SK-N-SH (cell line): ENCODE results near the gene SH2D5. TPM values are rescaled to one million over a fixed set of nuclear protein-coding genes. Genes with fewer than 3 reads are reported as not detected.

Experiments used
- CTCF ChIA-PET: fragments of 300-600, 350-600 bp; formaldehyde crosslinking; extraction: SDS; loops from one replicate; lab custom pipeline; 2021; lab: Yijun Ruan, JAX
- POLR2A ChIA-PET: fragments of 350-600 bp; sonication (Branson Sonifier 250); formaldehyde crosslinking; extraction: SDS; loops from one replicate; lab custom pipeline; 2020; ENCODE audit warnings: antibody characterized with exemption, inconsistent platforms; lab: Yijun Ruan, JAX
- DNase-seq: peaks from one replicate; pipeline ENCODE4 v3.0.0; 2012
- H2AFZ ChIP-seq: fragments of 200-600 bp; sonication (generic); 2 replicates; pipeline ENCODE4 v1.8.1; 2016; ENCODE audit warnings: antibody characterized with exemption, mild to moderate bottlenecking, low read depth
- H3F3A ChIP-seq: fragments of 200-600 bp; sonication (generic); replicated peaks from 2 replicates; pipeline ENCODE3; 2016; ENCODE audit warnings: antibody characterized with exemption, mild to moderate bottlenecking; ENCODE audit not compliant: insufficient read depth
- H3K27ac ChIP-seq, 2 experiments: fragments of 200-500 bp in 1 of 2; fragments of 200-600 bp in 1 of 2; sonication (Bioruptor generic) in 1 of 2; sonication (generic), shearing (Covaris generic) in 1 of 2; 2 replicates each; pipeline versions ENCODE4 v1.5.1 to v1.6.1; 2014 to 2016; ENCODE audit warnings: low read depth in 2 of 2, inconsistent platforms in 1 of 2, low read length in 1 of 2, mild to moderate bottlenecking in 1 of 2, mixed read lengths in 1 of 2
- H3K27me3 ChIP-seq: fragments of 200-600 bp; sonication (generic), shearing (Covaris generic); 2 replicates; pipeline ENCODE4 v1.6.1; 2016; ENCODE audit warnings: mixed run types; ENCODE audit not compliant: insufficient read depth
- H3K36me3 ChIP-seq, 2 experiments: fragments of 200-500 bp in 1 of 2; fragments of 200-600 bp in 1 of 2; sonication (Bioruptor generic) in 1 of 2; sonication (generic) in 1 of 2; replicated peaks in 1 of 2; 2 replicates each; pipeline versions ENCODE3 to v1.5.1; 2014 to 2016; ENCODE audit warnings: low read length in 1 of 2, mild to moderate bottlenecking in 1 of 2; ENCODE audit not compliant: insufficient read depth in 2 of 2, control insufficient read depth in 1 of 2
- H3K4me1 ChIP-seq, 2 experiments: fragments of 200-500 bp in 1 of 2; fragments of 200-600 bp in 1 of 2; sonication (Bioruptor generic) in 1 of 2; sonication (generic), shearing (Covaris generic) in 1 of 2; 2 replicates each; pipeline versions ENCODE4 v1.5.1 to v1.6.1; 2014 to 2016; ENCODE audit warnings: low read depth in 1 of 2, low read length in 1 of 2, mixed run types in 1 of 2; ENCODE audit not compliant: insufficient read depth in 2 of 2, control insufficient read depth in 1 of 2
- H3K4me2 ChIP-seq: fragments of 200-600 bp; sonication (generic), shearing (Covaris generic); 2 replicates; pipeline ENCODE4 v1.6.1; 2017; ENCODE audit warnings: mixed run types
- H3K4me3 ChIP-seq, 2 experiments: fragments of 200-500 bp in 1 of 2; fragments of 200-600 bp in 1 of 2; sonication (Bioruptor generic) in 1 of 2; sonication (generic), shearing (Covaris generic) in 1 of 2; 2 replicates each; pipeline versions ENCODE4 v1.5.1 to v1.8.1; 2014 to 2016; ENCODE audit warnings: low read depth in 2 of 2, inconsistent platforms in 1 of 2, low read length in 1 of 2, mild to moderate bottlenecking in 1 of 2, mixed read lengths in 1 of 2, moderate library complexity in 1 of 2
- H3K79me2 ChIP-seq: fragments of 200-600 bp; sonication (generic); 2 replicates; pipeline ENCODE4 v1.8.1; 2017; ENCODE audit warnings: mild to moderate bottlenecking; ENCODE audit not compliant: insufficient read depth
- H3K9ac ChIP-seq: fragments of 200-600 bp; sonication (generic); 2 replicates; pipeline ENCODE4 v1.6.1; 2017; ENCODE audit warnings: mixed run types
- H3K9me2 ChIP-seq: fragments of 200-600 bp; sonication (generic); 2 replicates; pipeline ENCODE4 v1.6.1; 2017; ENCODE audit warnings: mixed run types
- H3K9me3 ChIP-seq: fragments of 200-600 bp; sonication (generic); 2 replicates; pipeline ENCODE4 v1.6.1; 2017; ENCODE audit warnings: mixed run types, mild to moderate bottlenecking, moderate library complexity
- H4K20me1 ChIP-seq: fragments of 200-600 bp; sonication (generic); 2 replicates; pipeline ENCODE4 v1.6.1; 2017; ENCODE audit warnings: mild to moderate bottlenecking, mixed run types; ENCODE audit not compliant: insufficient read depth
- EZH2phosphoT487 ChIP-seq: fragments of 200-600 bp; sonication (generic); IDR thresholded peaks from 2 replicates; pipeline ENCODE4 v1.6.1; 2017; ENCODE audit warnings: low read depth, mixed run types, mild to moderate bottlenecking, antibody characterized with exemption, moderate library complexity, borderline replicate concordance
- FOSL2 ChIP-seq: IDR thresholded peaks from 2 replicates; pipeline ENCODE4 v1.4.0; 2012; ENCODE audit warnings: low read depth, mild to moderate bottlenecking, moderate library complexity, borderline replicate concordance
- MXI1 ChIP-seq: IDR thresholded peaks from 2 replicates; pipeline ENCODE4 v1.6.1; 2012; ENCODE audit warnings: mild to moderate bottlenecking, low read depth, low read length, improper control_type of control experiment
- NFIC ChIP-seq: IDR thresholded peaks from 2 replicates; pipeline ENCODE4 v1.4.0; 2012; ENCODE audit warnings: borderline replicate concordance
- RAD21 ChIP-seq: IDR thresholded peaks from 2 replicates; pipeline ENCODE4 v1.6.1; 2012; ENCODE audit warnings: mild to moderate bottlenecking, low read length
- RCOR1 ChIP-seq: fragments of 150-350 bp; IDR thresholded peaks from 2 replicates; pipeline ENCODE4 v1.6.1; 2017; ENCODE audit warnings: antibody characterized with exemption, low read length
- SIN3A ChIP-seq: IDR thresholded peaks from 2 replicates; pipeline ENCODE4 v1.6.1; 2012; ENCODE audit warnings: low read depth, mild to moderate bottlenecking, low read length, moderate library complexity, borderline replicate concordance
- SMC3 ChIP-seq: IDR thresholded peaks from 2 replicates; pipeline ENCODE4 v1.6.1; 2012; ENCODE audit warnings: low read depth, low read length, improper control_type of control experiment
- TAF1 ChIP-seq: IDR thresholded peaks from 2 replicates; pipeline ENCODE4 v1.6.1; 2012; ENCODE audit warnings: low read depth, mild to moderate bottlenecking, low read length, moderate library complexity, borderline replicate concordance
- TEAD4 ChIP-seq: IDR thresholded peaks from 2 replicates; pipeline ENCODE4 v1.4.0; 2012; ENCODE audit warnings: mild to moderate bottlenecking, borderline replicate concordance; ENCODE audit not compliant: insufficient read depth
- WGBS: methylation state at CpG from one replicate; pipeline ENCODE4 v1.1.6; 2017; ENCODE audit warnings: low lambda C conversion rate; 5-methylcytosine and 5-hydroxymethylcytosine counted together
- polyA plus RNA-seq, 3 experiments: library from polyadenylated mRNA; depleted of rRNA; stranded (reverse); fragments of >200 nt; gene quantifications; 2 replicates each; pipeline ENCODE4 v1.2.3, GENCODE V29; 2012
- TF ChIP-seq, protein P1 (sequence below): fragments of 200-600 bp; sonication (generic); IDR thresholded peaks from 2 replicates; pipeline ENCODE4 v1.6.1; 2017; ENCODE audit warnings: antibody characterized with exemption, mild to moderate bottlenecking, moderate library complexity
- TF ChIP-seq, protein P2 (sequence below): IDR thresholded peaks from 2 replicates; pipeline ENCODE4 v1.6.1; 2012; ENCODE audit warnings: mild to moderate bottlenecking, low read depth, low read length, moderate library complexity
- TF ChIP-seq, protein P3 (sequence below): fragments of 150-350 bp; IDR thresholded peaks from 2 replicates; pipeline ENCODE4 v1.6.1; 2016; ENCODE audit warnings: mild to moderate bottlenecking, low read depth, low read length

The SH2D5 gene
- polyA plus RNA-seq, 1 of the 3 experiments (the other 2 are of a cell fraction) = 6.1 TPM

DNA sequence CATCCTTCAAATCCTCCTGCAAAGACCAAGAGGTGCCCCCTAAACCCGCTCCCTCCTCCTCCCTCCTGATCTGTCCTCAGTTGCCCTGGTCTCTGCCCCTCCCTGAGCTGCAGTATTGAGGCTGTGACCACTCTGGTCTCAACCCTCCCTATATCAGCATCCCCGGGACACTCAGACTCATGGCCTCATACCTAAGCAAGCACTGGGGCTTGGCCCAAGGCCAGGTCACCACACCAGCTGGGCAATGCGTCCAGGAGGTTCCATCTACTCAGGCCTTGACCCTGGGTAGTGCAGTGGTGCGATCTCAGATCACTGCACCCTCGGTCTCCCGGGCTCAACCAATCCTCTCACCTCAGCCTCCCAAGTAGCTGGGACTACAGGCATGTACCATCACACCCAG, 24.4 kb downstream of the SH2D5 start:
- Histone ChIP-seq H3K79me2 (no peaks in the 10 kb centered on the region), H3K4me2 (no peak overlapping the region), H3K9me2 (no peaks in the 10 kb centered on the region), H2AFZ (no peak overlapping the region), H3K4me3 (no peak overlapping the region), H4K20me1 (no peaks in the 10 kb centered on the region), H3F3A (peaks cover 4% of the 10 kb centered on the region), H3K27ac (no peak overlapping the region), H3K36me3 (no peaks in the 10 kb centered on the region), H3K9me3 (no peaks in the 10 kb centered on the region), H3K4me1 (peaks cover 0 to 7% of the 10 kb centered on the region in 2 experiments; a peak in 1 of 4 replicates), H3K27me3 (no peaks in the 10 kb centered on the region), H3K9ac (no peak overlapping the region)
- CTCF ChIA-PET = interaction anchor here (1.1 to 4.0 kb wide), 2 partner anchors 10 to 11 kb away, joined by 3 to 17 read pairs; no protein-coding TSS in a partner anchor
- DNase-seq = no peak
- TF ChIP-seq TEAD4 (no peak), EZH2phosphoT487 (no peak)
- WGBS = 48% methylated on average over 3 of the region's 6 CpGs
- POLR2A ChIA-PET = no interaction called here

DNA sequence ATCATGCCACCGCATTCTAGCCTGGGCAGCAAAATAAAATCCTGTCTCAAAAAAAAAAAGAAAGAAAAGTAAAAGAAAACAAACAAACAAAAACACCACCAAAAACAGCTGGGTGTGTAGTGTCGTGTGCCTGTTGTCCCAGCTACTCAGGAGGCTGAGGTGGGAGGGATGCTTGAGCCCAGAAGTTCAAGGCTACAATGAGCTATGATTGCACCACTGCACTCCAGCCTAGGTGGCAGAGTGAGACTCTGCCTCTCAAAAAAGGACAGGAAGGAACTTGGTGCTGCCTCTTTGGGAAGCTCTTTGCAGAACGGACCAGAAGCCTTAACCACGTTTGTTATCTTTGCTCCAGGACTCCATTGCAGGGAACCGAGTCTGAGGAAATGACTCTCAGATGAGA, 25.7 kb downstream of the SH2D5 start:
- Histone ChIP-seq H3F3A (peaks cover 4% of the 10 kb centered on the region), H3K27me3 (no peaks in the 10 kb centered on the region), H3K27ac (no peak overlapping the region), H2AFZ (no peak overlapping the region), H3K9me3 (no peaks in the 10 kb centered on the region), H3K79me2 (no peaks in the 10 kb centered on the region), H3K9ac (no peak overlapping the region), H3K36me3 (no peaks in the 10 kb centered on the region), H3K4me2 (no peak overlapping the region), H3K9me2 (no peaks in the 10 kb centered on the region), H4K20me1 (no peaks in the 10 kb centered on the region), H3K4me1 (peaks cover 0 to 7% of the 10 kb centered on the region in 2 experiments; a peak in 1 of 4 replicates), H3K4me3 (no peak overlapping the region)
- ChIA-PET CTCF (interaction anchor here (0.8 to 4.0 kb wide), 3 partner anchors 10 to 495 kb away, joined by 3 to 17 read pairs (median 3); partner anchors contain the start of gene SH2D5), POLR2A (no interaction called here)
- DNase-seq = no peak
- no peak for TF ChIP-seq NFIC
- TF ChIP-seq SIN3A = no peak
- TF ChIP-seq MXI1 = no peak
- TF ChIP-seq EZH2phosphoT487 = no peak
- no peak for TF ChIP-seq SMC3
- TF ChIP-seq, protein P1, sequence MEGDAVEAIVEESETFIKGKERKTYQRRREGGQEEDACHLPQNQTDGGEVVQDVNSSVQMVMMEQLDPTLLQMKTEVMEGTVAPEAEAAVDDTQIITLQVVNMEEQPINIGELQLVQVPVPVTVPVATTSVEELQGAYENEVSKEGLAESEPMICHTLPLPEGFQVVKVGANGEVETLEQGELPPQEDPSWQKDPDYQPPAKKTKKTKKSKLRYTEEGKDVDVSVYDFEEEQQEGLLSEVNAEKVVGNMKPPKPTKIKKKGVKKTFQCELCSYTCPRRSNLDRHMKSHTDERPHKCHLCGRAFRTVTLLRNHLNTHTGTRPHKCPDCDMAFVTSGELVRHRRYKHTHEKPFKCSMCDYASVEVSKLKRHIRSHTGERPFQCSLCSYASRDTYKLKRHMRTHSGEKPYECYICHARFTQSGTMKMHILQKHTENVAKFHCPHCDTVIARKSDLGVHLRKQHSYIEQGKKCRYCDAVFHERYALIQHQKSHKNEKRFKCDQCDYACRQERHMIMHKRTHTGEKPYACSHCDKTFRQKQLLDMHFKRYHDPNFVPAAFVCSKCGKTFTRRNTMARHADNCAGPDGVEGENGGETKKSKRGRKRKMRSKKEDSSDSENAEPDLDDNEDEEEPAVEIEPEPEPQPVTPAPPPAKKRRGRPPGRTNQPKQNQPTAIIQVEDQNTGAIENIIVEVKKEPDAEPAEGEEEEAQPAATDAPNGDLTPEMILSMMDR = no peak
- TF ChIP-seq, protein P2, sequence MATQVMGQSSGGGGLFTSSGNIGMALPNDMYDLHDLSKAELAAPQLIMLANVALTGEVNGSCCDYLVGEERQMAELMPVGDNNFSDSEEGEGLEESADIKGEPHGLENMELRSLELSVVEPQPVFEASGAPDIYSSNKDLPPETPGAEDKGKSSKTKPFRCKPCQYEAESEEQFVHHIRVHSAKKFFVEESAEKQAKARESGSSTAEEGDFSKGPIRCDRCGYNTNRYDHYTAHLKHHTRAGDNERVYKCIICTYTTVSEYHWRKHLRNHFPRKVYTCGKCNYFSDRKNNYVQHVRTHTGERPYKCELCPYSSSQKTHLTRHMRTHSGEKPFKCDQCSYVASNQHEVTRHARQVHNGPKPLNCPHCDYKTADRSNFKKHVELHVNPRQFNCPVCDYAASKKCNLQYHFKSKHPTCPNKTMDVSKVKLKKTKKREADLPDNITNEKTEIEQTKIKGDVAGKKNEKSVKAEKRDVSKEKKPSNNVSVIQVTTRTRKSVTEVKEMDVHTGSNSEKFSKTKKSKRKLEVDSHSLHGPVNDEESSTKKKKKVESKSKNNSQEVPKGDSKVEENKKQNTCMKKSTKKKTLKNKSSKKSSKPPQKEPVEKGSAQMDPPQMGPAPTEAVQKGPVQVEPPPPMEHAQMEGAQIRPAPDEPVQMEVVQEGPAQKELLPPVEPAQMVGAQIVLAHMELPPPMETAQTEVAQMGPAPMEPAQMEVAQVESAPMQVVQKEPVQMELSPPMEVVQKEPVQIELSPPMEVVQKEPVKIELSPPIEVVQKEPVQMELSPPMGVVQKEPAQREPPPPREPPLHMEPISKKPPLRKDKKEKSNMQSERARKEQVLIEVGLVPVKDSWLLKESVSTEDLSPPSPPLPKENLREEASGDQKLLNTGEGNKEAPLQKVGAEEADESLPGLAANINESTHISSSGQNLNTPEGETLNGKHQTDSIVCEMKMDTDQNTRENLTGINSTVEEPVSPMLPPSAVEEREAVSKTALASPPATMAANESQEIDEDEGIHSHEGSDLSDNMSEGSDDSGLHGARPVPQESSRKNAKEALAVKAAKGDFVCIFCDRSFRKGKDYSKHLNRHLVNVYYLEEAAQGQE = no peak
- TF ChIP-seq TAF1 = no peak
- TF ChIP-seq TEAD4 = no peak
- no peak for TF ChIP-seq RAD21
- TF ChIP-seq, protein P3, sequence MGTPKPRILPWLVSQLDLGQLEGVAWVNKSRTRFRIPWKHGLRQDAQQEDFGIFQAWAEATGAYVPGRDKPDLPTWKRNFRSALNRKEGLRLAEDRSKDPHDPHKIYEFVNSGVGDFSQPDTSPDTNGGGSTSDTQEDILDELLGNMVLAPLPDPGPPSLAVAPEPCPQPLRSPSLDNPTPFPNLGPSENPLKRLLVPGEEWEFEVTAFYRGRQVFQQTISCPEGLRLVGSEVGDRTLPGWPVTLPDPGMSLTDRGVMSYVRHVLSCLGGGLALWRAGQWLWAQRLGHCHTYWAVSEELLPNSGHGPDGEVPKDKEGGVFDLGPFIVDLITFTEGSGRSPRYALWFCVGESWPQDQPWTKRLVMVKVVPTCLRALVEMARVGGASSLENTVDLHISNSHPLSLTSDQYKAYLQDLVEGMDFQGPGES = no peak
- TF ChIP-seq RCOR1 = no peak
- TF ChIP-seq FOSL2 = no peak
- 73% methylated on average over 4 of the region's 5 CpGs for WGBS
